Suppressor macrophage (primary cell): ENCODE results near the gene ATIC.

ENCODE experiments used
- DNase-seq, 4 experiments: peaks; one replicate each; pipeline ENCODE4 v3.0.0-alpha.2; 2020 to 2022
- total RNA-seq, 17 experiments: gene quantifications; one replicate each; lab custom pipeline; 2026; ENCODE audit warnings: mixed read lengths in 6 of 17, inconsistent platforms in 3 of 17; lab: John Stamatoyannopoulos, UW

The ATIC gene
- total RNA-seq, result 2.1 to 51.1 (median 19.9) reads per million in 17 experiments

- DNase-seq, result peak; percentile 93 to 98 (median 96)
These were observed at the start of gene ATIC for GRCh38 chr2:215311625-215312396. ATIC (plus strand) TSS chr2:215312059; CDS start chr2:215312143, 84 bp downstream.

- DNase-seq, result no peak
These were observed 49.6 kb upstream of the ATIC start for GRCh38 chr2:215262303-215262702.

- DNase-seq, result no peak
These were observed 49.0 kb upstream of the ATIC start for GRCh38 chr2:215262741-215263362.

GRCh38 chr2:215264374-215264773 lies 47.5 kb upstream of the ATIC start:
- DNase-seq, result no peak

- DNase-seq, result peak; percentile 78 to 88 (median 81)
These were observed 42.3 kb upstream of the ATIC start for GRCh38 chr2:215269397-215270117.

- no peak for DNase-seq
These were observed 41.8 kb upstream of the ATIC start for GRCh38 chr2:215270118-215270451.

- DNase-seq, result no peak
These were observed 40.4 kb upstream of the ATIC start for GRCh38 chr2:215271446-215271845.

GRCh38 chr2:215272918-215273317 lies 38.9 kb upstream of the ATIC start:
- no peak for DNase-seq

- DNase-seq, result no peak
These were observed 37.0 kb upstream of the ATIC start for GRCh38 chr2:215274829-215275228.

- no peak for DNase-seq
These were observed 36.0 kb upstream of the ATIC start for GRCh38 chr2:215275824-215276223.

GRCh38 chr2:215277944-215278343 lies 33.9 kb upstream of the ATIC start:
- peak in 3 of 4 experiments; percentile 6 to 75 (median 18) for DNase-seq

- peak in 1 of 4 experiments; percentile 11 for DNase-seq
These were observed 31.5 kb upstream of the ATIC start for GRCh38 chr2:215280326-215280725.

GRCh38 chr2:215283221-215283620 lies 28.6 kb upstream of the ATIC start:
- DNase-seq, result no peak

GRCh38 chr2:215286309-215286708 lies 25.6 kb upstream of the ATIC start:
- no peak for DNase-seq

- DNase-seq, result no peak
These were observed 23.6 kb upstream of the ATIC start for GRCh38 chr2:215288112-215288815.

GRCh38 chr2:215290980-215291599 lies 20.8 kb upstream of the ATIC start:
- DNase-seq, result no peak

GRCh38 chr2:215293879-215294278 lies 18.0 kb upstream of the ATIC start:
- DNase-seq, result no peak

- DNase-seq, result no peak
These were observed 12.5 kb upstream of the ATIC start for GRCh38 chr2:215299337-215299859.

- DNase-seq, result no peak
These were observed 9.9 kb upstream of the ATIC start for GRCh38 chr2:215301994-215302393.

GRCh38 chr2:215311259-215311624 lies 617 bp upstream of the ATIC start:
- DNase-seq, result peak in 2 of 4 experiments; percentile 7 to 36

GRCh38 chr2:215313255-215313613 lies 1.4 kb downstream of the ATIC start:
- DNase-seq, result no peak

GRCh38 chr2:215314896-215315295 lies 3.0 kb downstream of the ATIC start:
- no peak for DNase-seq
